CD4-positive, alpha-beta T cell (primary cell): ENCODE data around the gene LRR1. TPM values are rescaled to one million over a fixed set of nuclear protein-coding genes. Genes with fewer than 3 reads are reported as not detected.
"Not testable (repeated sequence)": the region's sequence is repeated elsewhere in the genome, so short reads cannot be mapped to it uniquely, and the experiment has no call there.

Experiments used
- ATAC-seq: fragments of 200-7000 bp; cut with Tn5 transposase; one replicate; pipeline ENCODE4 v1.10.0; 2022; ENCODE audit warnings: mild to moderate bottlenecking; ENCODE audit not compliant: poor library complexity
- CTCF ChIA-PET: fragments of 350-600 bp; sonication (Branson Sonifier 250); formaldehyde crosslinking; loops from one replicate; lab custom pipeline; 2021; ENCODE audit warnings: antibody characterized with exemption, inconsistent platforms; lab: Charles Lee
- POLR2A ChIA-PET: fragments of 350-600 bp; sonication (Branson Sonifier 250); formaldehyde crosslinking; loops from one replicate; lab custom pipeline; 2021; ENCODE audit warnings: antibody characterized with exemption, inconsistent platforms; lab: Charles Lee
- DNase-seq, 14 experiments: peaks; one replicate each; pipeline ENCODE4 v3.0.0-alpha.2; 2013 to 2020; ENCODE audit warnings: mixed read lengths in 2 of 14
- H3K27ac ChIP-seq, 2 donors: one replicate each; pipeline versions ENCODE4 v1.5.1 to v1.7.0; 2013; ENCODE audit warnings: low read length in 2 of 2, low read depth in 1 of 2, mild to moderate bottlenecking in 1 of 2
- H3K27me3 ChIP-seq, 2 experiments: 1 replicate in 1 of 2; 2 replicates in 1 of 2; pipeline versions ENCODE4 v1.6.1 to v1.7.0; 2013; ENCODE audit warnings: low read length in 2 of 2, control low read depth in 1 of 2, mild to moderate bottlenecking in 1 of 2, moderate library complexity in 1 of 2; ENCODE audit not compliant: insufficient read depth in 2 of 2, control insufficient read depth in 1 of 2
- H3K36me3 ChIP-seq: one replicate; pipeline ENCODE4 v1.6.1; 2013; ENCODE audit warnings: low read length, control low read depth; ENCODE audit not compliant: insufficient read depth
- H3K4me1 ChIP-seq: one replicate; pipeline ENCODE4 v1.6.1; 2013; ENCODE audit warnings: low read length, control low read depth; ENCODE audit not compliant: insufficient read depth
- H3K4me3 ChIP-seq: one replicate; pipeline ENCODE4 v1.5.1; 2013; ENCODE audit warnings: mild to moderate bottlenecking, low read length, moderate library complexity
- H3K9me3 ChIP-seq, 2 experiments: 1 replicate in 1 of 2; 2 replicates in 1 of 2; pipeline versions ENCODE4 v1.6.1 to v1.7.0; 2013; ENCODE audit warnings: low read length in 2 of 2, mild to moderate bottlenecking in 2 of 2, control low read depth in 1 of 2, moderate library complexity in 1 of 2; ENCODE audit not compliant: control insufficient read depth in 1 of 2, insufficient read depth in 1 of 2
- H3K27ac Mint-ChIP-seq: one replicate; pipeline ENCODE4 v1.8.0; 2020; ENCODE audit warnings: mixed read lengths
- H3K27me3 Mint-ChIP-seq: one replicate; pipeline ENCODE4 v1.8.0; 2021; ENCODE audit warnings: mixed read lengths
- H3K36me3 Mint-ChIP-seq: one replicate; pipeline ENCODE4 v1.8.0; 2021; ENCODE audit warnings: low read depth, mixed read lengths
- H3K4me1 Mint-ChIP-seq: one replicate; pipeline ENCODE4 v1.8.0; 2021; ENCODE audit warnings: low read depth, mixed read lengths
- H3K4me3 Mint-ChIP-seq: one replicate; pipeline ENCODE4 v1.8.0; 2020; ENCODE audit warnings: mild to moderate bottlenecking, mixed read lengths
- H3K9me3 Mint-ChIP-seq: one replicate; pipeline ENCODE4 v1.8.0; 2020; ENCODE audit warnings: mixed read lengths
- CTCF ChIP-seq: fragments of 200-600 bp; IDR thresholded peaks from one replicate; pipeline ENCODE4 v1.8.0; 2022; ENCODE audit warnings: antibody characterized with exemption, mild to moderate bottlenecking
- intact Hi-C, 2 experiments: fragments of 100-400 bp; cut with DNase I in 1 of 2; cut with micrococcal nuclease in 1 of 2; formaldehyde crosslinking; loops; one replicate each; pipeline versions ENCODE4 v1.15.1 to v1.9.0; 2023 to 2025; cut with DNase I, micrococcal nuclease
- total RNA-seq, 174 experiments: library from RNA in 2 of 174; stranded (reverse) in 2 of 174; gene quantifications; one replicate each; pipeline ENCODE4 v1.2.3 and lab custom pipeline; 2021 to 2026

LRR1 gene
- total RNA-seq, 2 experiments from 2014 or later: 3.2 to 5.8 TPM

DNA sequence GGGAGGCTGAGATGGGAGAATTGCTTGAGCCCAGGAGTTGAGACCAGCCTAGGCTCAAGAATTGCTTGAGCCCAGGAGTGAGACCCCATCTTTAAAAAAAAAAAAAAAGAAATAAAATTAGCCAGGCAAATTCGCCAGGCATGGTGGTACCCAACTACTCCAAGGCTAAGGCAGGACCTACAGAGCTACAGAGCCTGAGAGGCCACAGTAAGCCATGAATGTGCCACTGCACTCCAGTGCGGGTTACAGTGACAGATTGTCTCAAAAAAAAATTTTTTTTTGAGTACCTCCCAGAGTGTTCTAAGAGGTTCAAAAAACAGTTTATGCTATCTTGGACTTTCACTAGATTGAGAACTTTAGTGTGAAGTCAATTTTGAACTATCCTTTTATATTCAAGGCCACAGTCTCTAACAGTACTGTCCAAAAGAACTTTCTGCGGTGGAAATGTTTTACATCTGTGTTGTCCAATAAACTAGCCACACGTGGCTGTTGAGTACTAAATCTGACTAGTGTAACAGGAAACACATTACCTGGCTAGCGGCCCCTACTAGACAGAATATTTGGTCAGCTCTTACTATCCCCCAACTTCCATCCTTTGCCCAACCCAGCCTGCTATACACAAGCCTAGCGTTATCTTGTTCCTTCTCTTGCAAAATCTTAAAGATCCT lies 19.2 kb downstream of the LRR1 start:
- H3K9me3 ChIP-seq: no peaks in the 10 kb centered on the region
- Mint-ChIP-seq H3K9me3 (no peaks in the 10 kb centered on the region), H3K4me3 (peak overlapping the region; percentile 99), H3K4me1 (peaks cover 54% of the 10 kb centered on the region), H3K27ac (peak overlapping the region; percentile 100), H3K27me3 (no peaks in the 10 kb centered on the region), H3K36me3 (peaks cover 59% of the 10 kb centered on the region)
- POLR2A ChIA-PET: interaction anchor here (1.0 to 2.2 kb wide), 3 partner anchors 10 to 19 kb away, joined by 3 to 11 read pairs (median 3); partner anchors contain the start of genes DNAAF2 and LRR1
- H3K4me1 ChIP-seq: peaks cover 28% of the 10 kb centered on the region
- no peak for ATAC-seq
- no peaks in the 10 kb centered on the region for H3K27me3 ChIP-seq
- no peak for DNase-seq
- CTCF ChIA-PET: interaction anchor here (0.5 to 1.2 kb wide), 3 partner anchors 16 to 25 kb away, joined by 3 read pairs; no protein-coding TSS in a partner anchor
- H3K4me3 ChIP-seq: no peak overlapping the region
- peaks cover 22% of the 10 kb centered on the region for H3K36me3 ChIP-seq
- TF ChIP-seq CTCF: no peak
- H3K27ac ChIP-seq: peak overlapping the region in 1 of 2 donors; percentile 1
- intact Hi-C loops: loop anchor here in 1 of 2 experiments (2.0 kb wide), 1 partner anchor 33 kb away; no protein-coding TSS in a partner anchor

- H3K4me3 Mint-ChIP-seq: peak overlapping the region; percentile 99
- peaks cover 35% of the 10 kb centered on the region for H3K4me1 ChIP-seq
- H3K9me3 Mint-ChIP-seq, DNase-seq, H3K27me3 ChIP-seq, H3K27me3 Mint-ChIP-seq, H3K9me3 ChIP-seq, ATAC-seq: not testable (repeated sequence)
- ChIA-PET CTCF (interaction anchor here (1.1 to 7.4 kb wide), 5 partner anchors 14 to 149 kb away, joined by 3 to 168 read pairs (median 13); partner anchors contain the start of genes DNAAF2, KLHDC2, POLE2 and RPS29), POLR2A (interaction anchor here (1.3 to 6.2 kb wide), 9 partner anchors 9 to 243 kb away, joined by 4 to 350 read pairs (median 45); partner anchors contain the start of genes DNAAF2, KLHDC2, LRR1 and NEMF)
- intact Hi-C loops: loop anchor here in 1 of 2 experiments (2.0 kb wide), 1 partner anchor 34 kb away; no protein-coding TSS in a partner anchor
- H3K4me3 ChIP-seq: peak overlapping the region; percentile 95
- peaks cover 57% of the 10 kb centered on the region for H3K36me3 Mint-ChIP-seq
- H3K36me3 ChIP-seq: peaks cover 21% of the 10 kb centered on the region
- peak overlapping the region in 1 of 2 donors; percentile 99 for H3K27ac ChIP-seq
- H3K4me1 Mint-ChIP-seq: peaks cover 66% of the 10 kb centered on the region
- peak overlapping the region; percentile 100 for H3K27ac Mint-ChIP-seq
These were observed 20.5 kb downstream of the LRR1 start for GRCh38 chr14:49619273-49619672.

GRCh38 chr14:49619730-49620129 lies 21.0 kb downstream of the LRR1 start:
- H3K27me3 ChIP-seq: no peaks in the 10 kb centered on the region
- H3K4me3 ChIP-seq: peak overlapping the region; percentile 95
- ChIA-PET CTCF (interaction anchor here (0.9 to 7.4 kb wide), 7 partner anchors 14 to 148 kb away, joined by 3 to 168 read pairs (median 13); partner anchors contain the start of genes DNAAF2, KLHDC2, LRR1 and POLE2), POLR2A (interaction anchor here (0.6 to 6.2 kb wide), 37 partner anchors 9 to 1212 kb away, joined by 3 to 350 read pairs (median 4); partner anchors contain the start of genes ARF6, DMAC2L, DNAAF2 and KLHDC1)
- peak overlapping the region; percentile 100 for H3K27ac Mint-ChIP-seq
- intact Hi-C loops: loop anchor here (1.0 to 5.0 kb wide), 9 partner anchors 15 to 693 kb away; partner anchors contain the start of genes LRR1 (in 2 of the 2), DMAC2L (in 1 of the 2), DNAAF2 (in 1 of the 2) and L2HGDH (in 1 of the 2)
- ATAC-seq (no peak), DNase-seq (no peak)
- TF ChIP-seq CTCF: no peak
- H3K4me3 Mint-ChIP-seq: peak overlapping the region; percentile 99
- H3K27me3 Mint-ChIP-seq: no peaks in the 10 kb centered on the region
- no peaks in the 10 kb centered on the region for H3K9me3 ChIP-seq
- H3K27ac ChIP-seq: peak overlapping the region; percentile 98 to 99
- peaks cover 55% of the 10 kb centered on the region for H3K36me3 Mint-ChIP-seq
- H3K4me1 Mint-ChIP-seq: peaks cover 69% of the 10 kb centered on the region
- peaks cover 23% of the 10 kb centered on the region for H3K36me3 ChIP-seq
- peaks cover 36% of the 10 kb centered on the region for H3K4me1 ChIP-seq
- H3K9me3 Mint-ChIP-seq: no peaks in the 10 kb centered on the region
